Measurements from ENCODE around the gene MRI1.

Gene MRI1

DNA sequence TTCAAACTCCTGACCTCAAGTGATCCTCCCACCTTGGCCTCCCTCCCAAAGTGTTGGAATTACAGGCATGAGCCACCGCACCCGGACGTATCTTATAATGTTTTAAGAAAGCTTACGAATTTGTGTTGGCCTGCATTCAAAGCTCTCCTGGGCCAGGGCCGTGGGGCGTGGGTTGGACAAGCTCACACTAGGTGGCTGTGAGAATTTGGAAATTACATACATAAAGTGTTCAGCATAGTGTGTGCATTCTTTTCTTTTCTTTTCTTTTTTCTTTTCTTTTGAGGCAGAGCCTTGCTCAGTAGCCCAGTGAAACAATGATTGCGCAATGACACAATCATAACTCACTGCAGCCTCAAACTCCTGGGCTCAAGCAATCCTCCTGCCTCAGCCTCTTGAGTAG is 33.5 kb downstream of the MRI1 start:
- Histone ChIP-seq H3K36me3 (ENCODE audit: control insufficient read depth, insufficient read depth, low read length) (no peaks in the 10 kb centered on the region), H3K4me3 (ENCODE audit: low read length) (no peak overlapping the region), H3K27me3 (ENCODE audit: control insufficient read depth, insufficient read depth, low read length) (no peaks in the 10 kb centered on the region), H3K9ac (ENCODE audit: low read length) (no peak overlapping the region), H3K4me1 (ENCODE audit: control insufficient read depth, insufficient read depth, low read length) (peaks cover 23% of the 10 kb centered on the region), H3K9me3 (ENCODE audit: control insufficient read depth, low read length) (no peaks in the 10 kb centered on the region)

DNA sequence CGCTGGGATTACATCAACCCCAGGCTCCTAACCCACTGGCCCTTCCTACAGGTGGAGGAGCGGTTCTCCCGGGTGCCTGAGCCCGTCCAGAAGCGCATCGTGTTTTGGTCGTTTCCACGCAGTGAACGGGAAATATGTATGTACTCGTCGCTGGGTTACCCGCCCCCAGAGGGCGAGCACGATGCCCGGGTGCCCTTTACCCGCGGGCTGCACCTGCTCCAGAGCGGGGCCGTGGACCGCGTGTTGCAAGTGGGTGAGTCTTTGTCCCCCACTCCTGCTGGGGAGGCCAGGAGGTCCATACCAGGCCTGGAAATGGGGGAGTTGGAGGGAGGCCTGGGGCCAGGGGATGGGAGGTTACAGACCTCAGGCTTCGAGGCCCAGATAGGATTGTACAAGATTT is 35.3 kb downstream of the MRI1 start:
- Histone ChIP-seq H3K4me3 (ENCODE audit: low read length) (no peak overlapping the region), H3K36me3 (ENCODE audit: control insufficient read depth, insufficient read depth, low read length) (no peaks in the 10 kb centered on the region), H3K9ac (ENCODE audit: low read length) (no peak overlapping the region), H3K27me3 (ENCODE audit: control insufficient read depth, insufficient read depth, low read length) (no peaks in the 10 kb centered on the region), H3K4me1 (ENCODE audit: control insufficient read depth, insufficient read depth, low read length) (peaks cover 23% of the 10 kb centered on the region), H3K9me3 (ENCODE audit: control insufficient read depth, low read length) (no peaks in the 10 kb centered on the region)

DNA sequence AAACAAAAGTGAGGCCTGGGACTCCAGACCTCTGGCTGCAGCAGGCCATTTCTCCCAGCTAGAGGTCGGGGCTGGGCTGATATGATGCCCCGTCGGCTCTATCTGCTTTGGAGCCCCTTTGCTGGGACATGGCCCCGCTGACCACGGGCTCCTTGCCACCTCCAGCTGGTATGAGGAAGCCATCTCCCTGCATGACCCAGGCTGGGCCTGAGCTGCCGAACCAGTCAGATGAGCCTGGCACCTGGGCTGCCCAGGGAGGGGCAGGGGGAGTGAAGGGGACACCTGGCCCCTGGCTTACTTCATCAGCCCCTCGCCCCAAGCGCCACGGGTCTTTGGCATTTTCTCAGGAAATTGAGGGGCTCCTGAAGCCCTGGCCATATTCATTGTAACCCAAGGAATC is 38.7 kb downstream of the MRI1 start:
- peaks cover 5% of the 10 kb centered on the region for H3K4me1 ChIP-seq (ENCODE audit: control insufficient read depth, insufficient read depth, low read length)
- no peak overlapping the region for H3K9ac ChIP-seq (ENCODE audit: low read length)
- no peaks in the 10 kb centered on the region for H3K27me3 ChIP-seq (ENCODE audit: control insufficient read depth, insufficient read depth, low read length)
- H3K4me3 ChIP-seq (ENCODE audit: low read length), result no peak overlapping the region
- no peaks in the 10 kb centered on the region for H3K9me3 ChIP-seq (ENCODE audit: control insufficient read depth, low read length)
- H3K36me3 ChIP-seq (ENCODE audit: control insufficient read depth, insufficient read depth, low read length), result no peaks in the 10 kb centered on the region

DNA sequence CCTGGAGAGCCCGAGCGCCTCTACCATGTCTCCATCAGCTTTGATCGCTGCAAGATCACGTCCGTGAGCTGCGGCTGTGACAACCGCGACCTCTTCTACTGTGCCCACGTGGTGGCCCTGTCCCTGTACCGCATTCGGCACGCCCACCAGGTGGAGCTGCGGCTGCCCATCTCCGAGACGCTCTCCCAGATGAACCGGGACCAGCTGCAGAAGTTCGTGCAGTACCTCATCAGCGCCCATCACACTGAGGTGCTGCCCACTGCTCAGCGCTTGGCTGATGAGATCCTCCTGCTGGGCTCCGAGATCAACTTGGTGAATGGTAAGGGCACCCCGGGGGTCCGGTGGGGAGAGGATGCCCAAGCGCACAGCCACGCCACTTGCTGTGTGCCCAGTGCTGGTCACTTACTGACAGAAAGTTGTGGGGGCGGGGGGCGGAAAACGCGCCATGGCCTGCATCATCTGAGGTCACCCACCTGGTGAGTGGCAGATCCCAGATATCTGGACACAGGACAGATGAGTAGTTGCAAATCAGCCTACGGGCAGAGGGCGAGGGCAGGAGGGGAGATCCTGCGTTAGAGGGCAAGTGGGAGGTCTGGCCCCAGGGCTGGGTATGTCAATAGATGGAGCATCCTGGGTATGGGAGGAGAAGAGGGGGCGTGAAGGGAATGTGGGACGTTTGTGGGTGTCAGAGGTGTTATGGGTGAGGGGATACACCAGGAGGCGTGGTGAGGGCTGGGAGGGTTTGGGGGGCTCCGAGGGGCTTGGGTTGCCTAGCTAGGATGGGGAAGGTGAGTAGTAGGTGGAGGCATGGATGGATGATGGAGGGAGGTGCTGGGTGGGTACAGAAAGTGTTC is 40.7 kb downstream of the MRI1 start:
- Histone ChIP-seq H3K9me3 (ENCODE audit: control insufficient read depth, low read length) (no peaks in the 10 kb centered on the region), H3K4me3 (ENCODE audit: low read length) (no peak overlapping the region), H3K27me3 (ENCODE audit: control insufficient read depth, insufficient read depth, low read length) (no peaks in the 10 kb centered on the region), H3K36me3 (ENCODE audit: control insufficient read depth, insufficient read depth, low read length) (no peaks in the 10 kb centered on the region), H3K9ac (ENCODE audit: low read length) (no peak overlapping the region), H3K4me1 (ENCODE audit: control insufficient read depth, insufficient read depth, low read length) (peaks cover 5% of the 10 kb centered on the region)

DNA sequence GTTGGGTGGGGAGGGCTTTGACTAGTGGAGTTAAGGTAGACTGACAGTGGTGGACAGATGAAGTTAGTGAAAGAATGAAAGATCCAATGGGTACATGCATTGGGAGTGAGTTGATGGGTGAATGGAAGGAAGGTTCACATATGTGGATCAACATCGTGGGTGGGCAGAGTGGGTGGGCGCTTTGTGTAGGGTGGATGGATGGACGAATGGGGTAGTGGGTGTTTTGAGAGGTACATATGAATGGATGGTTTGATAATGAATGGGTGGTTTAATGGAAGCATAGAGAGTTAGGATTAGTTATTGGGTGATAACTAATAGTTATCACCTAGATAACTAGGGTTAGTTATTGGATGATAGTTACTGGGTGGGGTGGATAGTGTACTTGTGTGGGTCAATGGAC is 42.4 kb downstream of the MRI1 start:
- Histone ChIP-seq H3K9me3 (ENCODE audit: control insufficient read depth, low read length) (no peaks in the 10 kb centered on the region), H3K27me3 (ENCODE audit: control insufficient read depth, insufficient read depth, low read length) (no peaks in the 10 kb centered on the region), H3K4me1 (ENCODE audit: control insufficient read depth, insufficient read depth, low read length) (peaks cover 5% of the 10 kb centered on the region), H3K36me3 (ENCODE audit: control insufficient read depth, insufficient read depth, low read length) (no peaks in the 10 kb centered on the region), H3K9ac (ENCODE audit: low read length) (no peak overlapping the region), H3K4me3 (ENCODE audit: low read length) (no peak overlapping the region)

DNA sequence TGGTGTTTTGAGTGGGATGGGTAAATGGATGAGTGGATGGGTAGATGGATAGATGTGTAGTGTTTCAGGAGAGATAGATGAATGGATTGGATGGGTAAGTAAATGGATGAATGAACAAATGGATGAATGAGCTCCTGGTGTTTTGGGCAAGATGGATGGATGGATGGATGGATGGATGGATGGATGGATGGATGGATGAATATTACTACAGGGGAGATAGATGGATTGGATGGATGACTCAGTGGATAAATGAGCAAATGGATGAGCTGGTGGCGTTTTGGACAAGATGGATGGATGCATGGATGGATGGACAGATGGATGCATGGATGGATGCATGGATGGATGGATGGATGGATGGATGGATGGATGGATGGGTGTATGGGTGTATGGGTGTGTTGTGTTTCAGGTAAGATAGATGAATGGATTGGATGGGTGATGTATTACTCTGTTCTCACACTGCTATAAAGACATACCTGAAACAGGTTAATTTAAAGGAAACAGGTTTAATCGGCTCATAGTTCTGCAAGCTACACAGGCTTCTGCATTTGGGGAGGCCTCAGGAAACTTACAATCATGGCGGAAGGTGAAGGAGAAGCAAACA is 43.2 kb downstream of the MRI1 start:
- H3K4me3 ChIP-seq (ENCODE audit: low read length), result no peak overlapping the region
- H3K27me3 ChIP-seq (ENCODE audit: control insufficient read depth, insufficient read depth, low read length), result no peaks in the 10 kb centered on the region
- H3K9ac ChIP-seq (ENCODE audit: low read length), result no peak overlapping the region
- no peaks in the 10 kb centered on the region for H3K9me3 ChIP-seq (ENCODE audit: control insufficient read depth, low read length)
- H3K4me1 ChIP-seq (ENCODE audit: control insufficient read depth, insufficient read depth, low read length), result peaks cover 5% of the 10 kb centered on the region
- H3K36me3 ChIP-seq (ENCODE audit: control insufficient read depth, insufficient read depth, low read length), result no peaks in the 10 kb centered on the region

DNA sequence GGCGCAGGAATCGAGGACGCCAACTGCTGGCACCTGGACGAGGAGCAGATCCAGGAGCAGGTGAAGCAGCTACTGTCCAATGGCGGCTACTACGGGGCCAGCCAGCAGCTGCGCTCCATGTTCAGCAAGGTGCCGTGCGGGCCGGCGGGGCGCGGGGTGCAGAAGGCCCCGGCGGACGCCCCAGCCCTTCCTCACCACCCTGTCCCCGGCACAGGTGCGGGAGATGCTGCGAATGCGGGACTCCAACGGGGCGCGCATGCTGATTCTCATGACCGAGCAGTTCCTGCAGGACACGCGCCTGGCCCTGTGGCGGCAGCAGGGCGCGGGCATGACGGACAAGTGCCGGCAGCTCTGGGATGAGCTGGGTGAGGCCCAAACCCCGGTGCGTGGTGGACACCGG is 44.5 kb downstream of the MRI1 start:
- Histone ChIP-seq H3K9me3 (ENCODE audit: control insufficient read depth, low read length) (no peaks in the 10 kb centered on the region), H3K27me3 (ENCODE audit: control insufficient read depth, insufficient read depth, low read length) (no peaks in the 10 kb centered on the region), H3K4me3 (ENCODE audit: low read length) (no peak overlapping the region), H3K4me1 (ENCODE audit: control insufficient read depth, insufficient read depth, low read length) (no peaks in the 10 kb centered on the region), H3K36me3 (ENCODE audit: control insufficient read depth, insufficient read depth, low read length) (no peaks in the 10 kb centered on the region), H3K9ac (ENCODE audit: low read length) (no peak overlapping the region)

DNA sequence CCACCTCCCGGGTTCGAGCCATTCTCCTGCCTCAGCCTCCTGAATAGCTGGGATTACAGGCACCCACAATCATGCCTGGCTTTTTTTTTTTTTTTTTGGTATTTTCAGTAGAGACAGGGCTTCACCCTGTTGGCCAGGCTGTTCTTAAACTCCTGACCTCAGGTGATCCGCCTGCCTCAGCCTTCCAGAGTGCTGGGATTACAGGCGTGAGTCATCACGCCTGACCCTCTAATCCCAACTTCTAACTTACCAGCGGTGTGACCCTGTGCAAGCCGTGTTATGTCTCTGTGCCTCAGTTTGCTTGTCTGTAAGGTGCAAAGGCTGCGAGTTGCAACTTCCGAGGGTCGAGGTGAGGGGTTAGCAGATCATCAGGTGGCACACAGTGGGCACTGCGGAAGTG is 48.2 kb downstream of the MRI1 start:
- Histone ChIP-seq H3K4me1 (ENCODE audit: control insufficient read depth, insufficient read depth, low read length) (peaks cover 5% of the 10 kb centered on the region), H3K36me3 (ENCODE audit: control insufficient read depth, insufficient read depth, low read length) (no peaks in the 10 kb centered on the region), H3K9ac (ENCODE audit: low read length) (no peak overlapping the region), H3K9me3 (ENCODE audit: control insufficient read depth, low read length) (no peaks in the 10 kb centered on the region), H3K4me3 (ENCODE audit: low read length) (no peak overlapping the region), H3K27me3 (ENCODE audit: control insufficient read depth, insufficient read depth, low read length) (no peaks in the 10 kb centered on the region)

DNA sequence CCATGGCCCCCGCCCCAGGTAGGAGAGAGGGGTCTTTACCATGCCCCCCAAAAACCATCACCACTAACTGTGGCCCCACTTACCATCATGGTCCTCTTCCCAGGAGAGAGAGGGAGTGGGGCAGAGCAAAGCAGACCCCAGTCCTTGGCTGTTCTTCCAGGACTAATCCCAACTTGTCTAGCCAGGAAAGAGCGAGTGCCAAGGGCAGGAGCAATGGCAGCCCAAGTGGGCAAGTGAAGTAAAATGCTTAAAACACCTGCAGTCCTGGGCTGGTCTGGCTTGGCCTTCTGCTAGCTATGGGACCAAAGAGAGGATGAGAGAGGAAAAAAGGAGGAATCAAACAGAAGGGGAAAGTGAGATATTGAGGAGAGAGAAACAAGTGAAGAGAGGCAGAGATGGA is 48.8 kb downstream of the MRI1 start:
- Histone ChIP-seq H3K9me3 (ENCODE audit: control insufficient read depth, low read length) (no peaks in the 10 kb centered on the region), H3K27me3 (ENCODE audit: control insufficient read depth, insufficient read depth, low read length) (no peaks in the 10 kb centered on the region), H3K4me1 (ENCODE audit: control insufficient read depth, insufficient read depth, low read length) (peaks cover 7% of the 10 kb centered on the region), H3K36me3 (ENCODE audit: control insufficient read depth, insufficient read depth, low read length) (no peaks in the 10 kb centered on the region), H3K4me3 (ENCODE audit: low read length) (no peak overlapping the region), H3K9ac (ENCODE audit: low read length) (no peak overlapping the region)

DNA sequence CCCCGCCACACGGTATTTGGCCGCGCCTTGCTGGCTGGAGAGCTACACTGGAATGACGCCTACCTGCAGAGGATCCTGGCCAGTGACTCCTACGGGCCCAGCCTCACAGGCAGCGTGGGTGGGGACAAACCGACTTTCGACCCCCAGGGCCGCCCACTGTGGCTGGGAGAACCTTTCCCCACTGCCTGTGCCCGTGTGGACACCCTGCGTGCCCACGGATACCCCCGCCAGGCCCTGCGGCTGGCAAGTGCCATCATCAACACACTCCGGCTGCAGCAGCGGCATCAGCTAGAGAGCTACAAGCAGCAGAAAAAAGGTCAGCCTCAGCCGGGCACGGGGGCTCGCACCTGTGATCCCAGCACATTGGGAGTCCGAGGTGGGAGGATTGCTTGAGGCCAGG is 50.2 kb downstream of the MRI1 start:
- no peaks in the 10 kb centered on the region for H3K36me3 ChIP-seq (ENCODE audit: control insufficient read depth, insufficient read depth, low read length)
- H3K9ac ChIP-seq (ENCODE audit: low read length), result no peak overlapping the region
- H3K9me3 ChIP-seq (ENCODE audit: control insufficient read depth, low read length), result no peaks in the 10 kb centered on the region
- H3K4me1 ChIP-seq (ENCODE audit: control insufficient read depth, insufficient read depth, low read length), result peaks cover 7% of the 10 kb centered on the region
- H3K4me3 ChIP-seq (ENCODE audit: low read length), result no peak overlapping the region
- H3K27me3 ChIP-seq (ENCODE audit: control insufficient read depth, insufficient read depth, low read length), result no peaks in the 10 kb centered on the region

DNA sequence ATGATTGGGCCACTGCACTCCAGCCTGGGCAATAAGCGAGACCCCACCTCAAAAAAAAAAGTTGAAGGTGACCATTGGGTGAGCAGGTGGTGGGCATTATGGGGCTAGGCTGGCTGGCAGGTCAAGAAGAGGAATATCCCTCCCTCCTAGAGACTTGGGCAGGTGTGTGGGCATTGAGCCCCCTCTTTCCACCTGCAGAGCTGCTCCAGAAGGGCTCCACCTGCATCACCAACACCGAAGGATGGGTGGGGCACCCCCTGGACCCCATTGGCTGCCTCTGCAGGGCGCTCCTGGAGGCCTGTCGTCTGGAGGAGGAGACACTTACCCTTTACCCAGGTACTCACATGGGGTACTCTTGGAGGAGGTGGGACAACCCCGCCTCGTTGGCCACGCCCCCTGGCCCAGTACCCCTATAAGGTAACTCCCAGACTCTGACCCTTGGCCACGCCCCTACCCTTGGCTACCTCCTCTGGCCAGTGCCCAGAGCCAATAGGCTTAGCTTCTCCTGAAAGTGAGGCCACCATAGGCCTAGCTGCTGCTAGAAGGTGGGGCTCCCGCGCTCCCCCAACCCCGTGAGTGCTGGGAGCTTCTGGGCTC is 52.8 kb downstream of the MRI1 start:
- Histone ChIP-seq H3K4me3 (ENCODE audit: low read length) (peak overlapping the region; percentile 22), H3K9me3 (ENCODE audit: control insufficient read depth, low read length) (no peaks in the 10 kb centered on the region), H3K27me3 (ENCODE audit: control insufficient read depth, insufficient read depth, low read length) (no peaks in the 10 kb centered on the region), H3K4me1 (ENCODE audit: control insufficient read depth, insufficient read depth, low read length) (peaks cover 7% of the 10 kb centered on the region), H3K9ac (ENCODE audit: low read length) (peak overlapping the region; percentile 61), H3K36me3 (ENCODE audit: control insufficient read depth, insufficient read depth, low read length) (no peaks in the 10 kb centered on the region)

DNA sequence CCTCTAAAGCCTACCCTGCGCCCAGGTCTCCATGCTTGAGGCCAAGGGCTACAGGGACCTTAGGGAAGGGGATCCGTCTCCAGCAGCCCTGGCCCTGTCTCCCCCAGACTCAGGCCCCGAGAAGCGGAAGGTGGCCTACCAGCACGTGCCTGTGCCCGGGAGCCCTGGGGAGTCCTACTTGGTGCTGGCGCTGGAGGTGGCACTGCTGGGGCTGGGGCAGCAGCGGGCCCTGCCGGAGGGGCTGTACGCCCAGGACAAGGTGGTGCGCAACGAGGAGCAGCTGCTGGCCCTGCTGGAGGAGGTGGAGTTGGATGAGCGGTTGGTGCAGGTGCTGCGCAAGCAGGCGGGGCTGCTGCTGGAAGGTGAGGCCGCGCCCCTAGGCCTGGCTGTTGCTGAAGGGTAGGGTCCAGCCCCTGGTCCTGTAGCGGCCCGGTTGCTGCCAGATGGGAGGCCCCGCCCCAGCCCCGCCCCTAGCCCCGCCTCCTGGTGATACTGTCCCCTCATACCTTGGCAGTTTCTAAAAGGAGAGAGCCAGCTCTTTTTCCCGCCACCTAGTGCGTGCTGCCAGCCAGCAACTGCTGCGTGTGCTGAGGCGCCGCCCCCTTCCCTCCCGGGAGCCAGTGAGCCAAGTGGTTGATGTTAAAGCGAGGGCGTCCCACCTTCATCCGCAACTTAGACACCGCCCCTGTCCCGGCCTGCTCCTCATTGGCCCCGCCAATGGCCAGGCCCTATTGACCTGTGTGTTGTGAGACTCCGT is 53.5 kb downstream of the MRI1 start:
- H3K9me3 ChIP-seq (ENCODE audit: control insufficient read depth, low read length), result no peaks in the 10 kb centered on the region
- peak overlapping the region; percentile 22 for H3K4me3 ChIP-seq (ENCODE audit: low read length)
- no peaks in the 10 kb centered on the region for H3K36me3 ChIP-seq (ENCODE audit: control insufficient read depth, insufficient read depth, low read length)
- H3K9ac ChIP-seq (ENCODE audit: low read length), result peak overlapping the region; percentile 61
- no peaks in the 10 kb centered on the region for H3K27me3 ChIP-seq (ENCODE audit: control insufficient read depth, insufficient read depth, low read length)
- peaks cover 7% of the 10 kb centered on the region for H3K4me1 ChIP-seq (ENCODE audit: control insufficient read depth, insufficient read depth, low read length)
